HEK293T (cell line): ENCODE results near the gene COTL1.

Source experiments
- CTCF ChIA-PET: fragments of 350-600 bp; formaldehyde crosslinking; extraction: SDS; loops from one replicate; lab custom pipeline; 2021; ENCODE audit warnings: antibody characterized with exemption, inconsistent platforms; lab: Yijun Ruan, JAX
- POLR2A ChIA-PET: fragments of 350-600 bp; formaldehyde crosslinking; extraction: SDS; loops from one replicate; lab custom pipeline; 2020; ENCODE audit warnings: antibody characterized with exemption, inconsistent platforms; lab: Yijun Ruan, JAX
- DNase-seq: peaks from one replicate; pipeline ENCODE4 v3.0.0; 2012; ENCODE audit warnings: mixed read lengths; ENCODE audit errors: extremely low spot score
- ARNT ChIP-seq: fragments of 450-650 bp; IDR thresholded peaks from 2 replicates; pipeline ENCODE4 v1.6.1; 2017; ENCODE audit warnings: mild to moderate bottlenecking
- BHLHE40 ChIP-seq: fragments of 450-650 bp; IDR thresholded peaks from 2 replicates; pipeline ENCODE4 v1.6.1; 2016; ENCODE audit warnings: mild to moderate bottlenecking, moderate library complexity, borderline replicate concordance
- CTBP1 ChIP-seq: fragments of 450-650 bp; IDR thresholded peaks from 2 replicates; pipeline ENCODE4 v1.6.1; 2016; ENCODE audit warnings: borderline replicate concordance
- ELF4 ChIP-seq: fragments of 450-650 bp; IDR thresholded peaks from 2 replicates; pipeline ENCODE4 v1.6.1; 2017; ENCODE audit warnings: antibody characterized with exemption
- FOXA1 ChIP-seq: fragments of 450-650 bp; IDR thresholded peaks from 2 replicates; pipeline ENCODE4 v1.6.1; 2016; ENCODE audit warnings: mild to moderate bottlenecking
- FOXK2 ChIP-seq: fragments of 450-650 bp; IDR thresholded peaks from 2 replicates; pipeline ENCODE4 v1.6.1; 2016; ENCODE audit warnings: mild to moderate bottlenecking
- FOXM1 ChIP-seq: fragments of 450-650 bp; IDR thresholded peaks from 2 replicates; pipeline ENCODE4 v1.6.1; 2017; ENCODE audit warnings: mild to moderate bottlenecking, borderline replicate concordance
- HDGF ChIP-seq: fragments of 450-650 bp; IDR thresholded peaks from 2 replicates; pipeline ENCODE4 v1.6.1; 2017; ENCODE audit warnings: antibody characterized with exemption, borderline replicate concordance
- L3MBTL2 ChIP-seq: fragments of 450-650 bp; conservative IDR thresholded peaks from 2 replicates; pipeline ENCODE4 v1.6.1; 2016; ENCODE audit warnings: mild to moderate bottlenecking
- LEF1 ChIP-seq: fragments of 450-650 bp; IDR thresholded peaks from 2 replicates; pipeline ENCODE4 v1.6.1; 2017; ENCODE audit warnings: mild to moderate bottlenecking, borderline replicate concordance
- NFRKB ChIP-seq: fragments of 450-650 bp; IDR thresholded peaks from 2 replicates; pipeline ENCODE4 v1.6.1; 2016; ENCODE audit warnings: mild to moderate bottlenecking, moderate library complexity
- PKNOX1 ChIP-seq: fragments of 450-650 bp; IDR thresholded peaks from 2 replicates; pipeline ENCODE4 v1.6.1; 2016
- SP1 ChIP-seq: fragments of 450-650 bp; IDR thresholded peaks from 2 replicates; pipeline ENCODE4 v1.6.1; 2017
- SUZ12 ChIP-seq: fragments of 450-650 bp; IDR thresholded peaks from 2 replicates; pipeline ENCODE4 v1.6.1; 2016; ENCODE audit warnings: mild to moderate bottlenecking
- TARDBP ChIP-seq: fragments of 450-650 bp; IDR thresholded peaks from 2 replicates; pipeline ENCODE4 v1.6.1; 2016
- ZNF384 ChIP-seq: fragments of 450-650 bp; IDR thresholded peaks from 2 replicates; pipeline ENCODE4 v1.6.1; 2016

COTL1 gene

GRCh38 chr16:84603140-84603816 lies 14.6 kb downstream of the COTL1 start:
- DNase-seq: no peak
- TF ChIP-seq TARDBP (no peak), CTBP1 (no peak), ZNF384 (no peak), SUZ12 (no peak), SP1 (no peak), L3MBTL2 (no peak), PKNOX1 (no peak)
- ChIA-PET CTCF (interaction anchor here (0.6 kb wide), 1 partner anchor 123 kb away, joined by 4 read pairs; no protein-coding TSS in a partner anchor), POLR2A (no interaction called here)

GRCh38 chr16:84600343-84601229 lies 17.3 kb downstream of the COTL1 start:
- no peak for DNase-seq
- ChIA-PET CTCF (interaction anchor here (1.6 kb wide), 1 partner anchor 90 kb away, joined by 3 read pairs; no protein-coding TSS in a partner anchor), POLR2A (interaction anchor here (2.1 kb wide), 1 partner anchor 16 kb away, joined by 7 read pairs; no protein-coding TSS in a partner anchor)
- TF ChIP-seq FOXA1 (no peak), HDGF (no peak), ARNT (no peak), ZNF384 (no peak)

GRCh38 chr16:84599521-84600202 lies 18.2 kb downstream of the COTL1 start:
- no peak for DNase-seq
- CTCF ChIA-PET: interaction anchor here (1.2 to 1.6 kb wide), 2 partner anchors 45 to 89 kb away, joined by 3 to 4 read pairs; no protein-coding TSS in a partner anchor
- POLR2A ChIA-PET: interaction anchor here (2.1 kb wide), 1 partner anchor 17 kb away, joined by 7 read pairs; no protein-coding TSS in a partner anchor
- no peak for TF ChIP-seq ARNT

- POLR2A ChIA-PET: interaction anchor here (2.1 kb wide), 1 partner anchor 18 kb away, joined by 7 read pairs; no protein-coding TSS in a partner anchor
- no peak for TF ChIP-seq PKNOX1
- no peak for TF ChIP-seq LEF1
- TF ChIP-seq ZNF384: no peak
- no peak for TF ChIP-seq FOXM1
- no peak for TF ChIP-seq ARNT
- no peak for TF ChIP-seq SP1
- TF ChIP-seq FOXA1: no peak
- TF ChIP-seq FOXK2: no peak
- no peak for TF ChIP-seq ELF4
- TF ChIP-seq NFRKB: no peak
- no peak for TF ChIP-seq TARDBP
- no peak for TF ChIP-seq L3MBTL2
- no peak for TF ChIP-seq HDGF
- TF ChIP-seq BHLHE40: no peak
- TF ChIP-seq CTBP1: no peak
- TF ChIP-seq SUZ12: no peak
- CTCF ChIA-PET: interaction anchor here (1.2 kb wide), 1 partner anchor 44 kb away, joined by 4 read pairs; no protein-coding TSS in a partner anchor
- DNase-seq: no peak
Measured at GRCh38 chr16:84598360-84598759, 19.5 kb downstream of the COTL1 start.

- no peak for DNase-seq
- no peak for TF ChIP-seq FOXA1
- no peak for TF ChIP-seq FOXK2
- no peak for TF ChIP-seq NFRKB
- no peak for TF ChIP-seq FOXM1
- TF ChIP-seq CTBP1: no peak
- no peak for TF ChIP-seq SP1
- TF ChIP-seq ELF4: no peak
- CTCF ChIA-PET: interaction anchor here (0.5 to 1.2 kb wide), 2 partner anchors 18 to 44 kb away, joined by 3 to 4 read pairs; no protein-coding TSS in a partner anchor
Measured at GRCh38 chr16:84597931-84598351, 19.9 kb downstream of the COTL1 start.

GRCh38 chr16:84597528-84597896 lies 20.4 kb downstream of the COTL1 start:
- POLR2A ChIA-PET: no interaction called here
- TF ChIP-seq BHLHE40: no peak
- TF ChIP-seq SUZ12: no peak
- TF ChIP-seq ZNF384: no peak
- no peak for TF ChIP-seq PKNOX1
- TF ChIP-seq NFRKB: no peak
- no peak for TF ChIP-seq SP1
- no peak for TF ChIP-seq HDGF
- no peak for TF ChIP-seq FOXM1
- TF ChIP-seq FOXK2: no peak
- TF ChIP-seq ELF4: no peak
- TF ChIP-seq CTBP1: no peak
- no peak for TF ChIP-seq L3MBTL2
- no peak for TF ChIP-seq LEF1
- no peak for TF ChIP-seq TARDBP
- no peak for TF ChIP-seq FOXA1
- TF ChIP-seq ARNT: no peak
- DNase-seq: no peak
- CTCF ChIA-PET: interaction anchor here (0.5 to 0.6 kb wide), 2 partner anchors 18 to 1019 kb away, joined by 3 read pairs; no protein-coding TSS in a partner anchor

More at GRCh38 chr16:84597931-84598351, 19.9 kb downstream of the COTL1 start:
- POLR2A ChIA-PET: interaction anchor here (2.1 kb wide), 1 partner anchor 19 kb away, joined by 7 read pairs; no protein-coding TSS in a partner anchor
